ENCODE results near the gene CLEC18C.
"Not testable (repeated sequence)": the region's sequence is repeated elsewhere in the genome, so short reads cannot be mapped to it uniquely, and the experiment has no call there.

DNA sequence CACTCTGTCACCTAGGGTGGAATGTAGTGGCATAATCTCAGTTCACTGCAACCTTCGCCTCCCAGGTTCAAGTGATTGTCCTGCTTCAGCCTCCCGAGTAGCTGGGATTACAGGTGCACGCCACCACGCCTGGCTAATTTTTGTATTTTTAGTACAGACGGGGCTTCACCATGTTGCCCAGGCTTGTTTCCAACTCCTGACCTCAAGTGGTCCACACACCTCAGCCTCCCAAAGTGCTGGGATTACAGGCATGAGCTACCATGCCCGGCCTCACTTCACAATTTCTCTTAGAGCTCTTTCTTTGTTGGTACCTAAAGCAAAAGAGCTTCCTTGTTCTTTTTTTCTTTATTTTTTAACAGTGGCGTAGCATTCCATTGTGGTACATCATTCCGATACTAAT is 24.3 kb upstream of the CLEC18C start:
- TF ChIP-seq, protein P1, sequence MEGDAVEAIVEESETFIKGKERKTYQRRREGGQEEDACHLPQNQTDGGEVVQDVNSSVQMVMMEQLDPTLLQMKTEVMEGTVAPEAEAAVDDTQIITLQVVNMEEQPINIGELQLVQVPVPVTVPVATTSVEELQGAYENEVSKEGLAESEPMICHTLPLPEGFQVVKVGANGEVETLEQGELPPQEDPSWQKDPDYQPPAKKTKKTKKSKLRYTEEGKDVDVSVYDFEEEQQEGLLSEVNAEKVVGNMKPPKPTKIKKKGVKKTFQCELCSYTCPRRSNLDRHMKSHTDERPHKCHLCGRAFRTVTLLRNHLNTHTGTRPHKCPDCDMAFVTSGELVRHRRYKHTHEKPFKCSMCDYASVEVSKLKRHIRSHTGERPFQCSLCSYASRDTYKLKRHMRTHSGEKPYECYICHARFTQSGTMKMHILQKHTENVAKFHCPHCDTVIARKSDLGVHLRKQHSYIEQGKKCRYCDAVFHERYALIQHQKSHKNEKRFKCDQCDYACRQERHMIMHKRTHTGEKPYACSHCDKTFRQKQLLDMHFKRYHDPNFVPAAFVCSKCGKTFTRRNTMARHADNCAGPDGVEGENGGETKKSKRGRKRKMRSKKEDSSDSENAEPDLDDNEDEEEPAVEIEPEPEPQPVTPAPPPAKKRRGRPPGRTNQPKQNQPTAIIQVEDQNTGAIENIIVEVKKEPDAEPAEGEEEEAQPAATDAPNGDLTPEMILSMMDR (IDR thresholded peaks at IDR 0.05) = not testable (repeated sequence)
- not testable (repeated sequence) for TF ChIP-seq ZFX (IDR thresholded peaks at IDR 0.05; ENCODE audit: borderline replicate concordance)
